MM.1S (cell line): ENCODE results near the gene NDUFC1.

ENCODE experiments used
- EZH2 ChIP-seq: fragments of 300-600 bp; sonication (generic); optimal IDR thresholded peaks from 2 replicates; pipeline ENCODE3; 2017; ENCODE audit warnings: low read depth, mild to moderate bottlenecking, antibody characterized with exemption, low read length, mixed read lengths
- TF ChIP-seq, protein P1 (sequence below): fragments of 300-600 bp; sonication (generic); IDR thresholded peaks from 2 replicates; pipeline ENCODE4 v1.5.1; 2016; ENCODE audit warnings: antibody characterized with exemption, low read length, mixed read lengths

DNA sequence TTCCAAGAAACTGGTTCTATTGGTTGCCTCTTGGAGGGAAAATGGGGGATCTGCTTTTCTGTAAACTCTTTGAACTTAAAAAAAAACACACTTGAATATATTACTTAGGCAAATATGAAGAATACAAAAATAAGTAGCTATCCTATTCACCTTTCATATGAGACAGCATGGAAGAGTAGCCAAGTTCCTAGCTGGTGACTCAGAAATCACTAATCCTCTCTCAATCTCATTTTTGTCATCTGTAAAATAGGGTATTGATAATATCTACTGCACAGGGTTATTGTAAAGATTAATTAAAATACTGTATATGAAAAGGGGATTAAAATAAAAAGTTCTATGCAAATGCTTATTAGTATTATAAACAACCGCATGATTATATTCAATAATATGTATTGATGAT, 35.0 kb downstream of the NDUFC1 start:
- TF ChIP-seq, protein P1, sequence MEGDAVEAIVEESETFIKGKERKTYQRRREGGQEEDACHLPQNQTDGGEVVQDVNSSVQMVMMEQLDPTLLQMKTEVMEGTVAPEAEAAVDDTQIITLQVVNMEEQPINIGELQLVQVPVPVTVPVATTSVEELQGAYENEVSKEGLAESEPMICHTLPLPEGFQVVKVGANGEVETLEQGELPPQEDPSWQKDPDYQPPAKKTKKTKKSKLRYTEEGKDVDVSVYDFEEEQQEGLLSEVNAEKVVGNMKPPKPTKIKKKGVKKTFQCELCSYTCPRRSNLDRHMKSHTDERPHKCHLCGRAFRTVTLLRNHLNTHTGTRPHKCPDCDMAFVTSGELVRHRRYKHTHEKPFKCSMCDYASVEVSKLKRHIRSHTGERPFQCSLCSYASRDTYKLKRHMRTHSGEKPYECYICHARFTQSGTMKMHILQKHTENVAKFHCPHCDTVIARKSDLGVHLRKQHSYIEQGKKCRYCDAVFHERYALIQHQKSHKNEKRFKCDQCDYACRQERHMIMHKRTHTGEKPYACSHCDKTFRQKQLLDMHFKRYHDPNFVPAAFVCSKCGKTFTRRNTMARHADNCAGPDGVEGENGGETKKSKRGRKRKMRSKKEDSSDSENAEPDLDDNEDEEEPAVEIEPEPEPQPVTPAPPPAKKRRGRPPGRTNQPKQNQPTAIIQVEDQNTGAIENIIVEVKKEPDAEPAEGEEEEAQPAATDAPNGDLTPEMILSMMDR: no peak
- TF ChIP-seq EZH2: no peak
